C4-2B (cell line): ENCODE measurements around the gene MOV10L1.

Experiments used
- H3K27ac ChIP-seq: fragments of 450-650 bp; 2 replicates; pipeline ENCODE4 v1.5.1; 2017
- CTCF ChIP-seq: fragments of 450-650 bp; conservative IDR thresholded peaks from 2 replicates; pipeline ENCODE4 v1.5.1; 2017; ENCODE audit warnings: mild to moderate bottlenecking
- ZFX ChIP-seq: fragments of 450-650 bp; IDR thresholded peaks from 2 replicates; pipeline ENCODE4 v1.6.1; 2017

Gene MOV10L1

GRCh38 chr22:50114221-50115021 lies 24.6 kb downstream of the MOV10L1 start:
- TF ChIP-seq ZFX = no peak
- TF ChIP-seq CTCF = no peak
- no peak overlapping the region for H3K27ac ChIP-seq

- TF ChIP-seq ZFX (no peak), CTCF (no peak)
- no peak overlapping the region for H3K27ac ChIP-seq
These were observed 25.9 kb downstream of the MOV10L1 start for GRCh38 chr22:50115693-50116092.

GRCh38 chr22:50117168-50117762 lies 27.5 kb downstream of the MOV10L1 start:
- TF ChIP-seq ZFX (no peak), CTCF (no peak)
- H3K27ac ChIP-seq = no peak overlapping the region

- TF ChIP-seq ZFX (no peak), CTCF (no peak)
- H3K27ac ChIP-seq = no peak overlapping the region
These were observed 28.3 kb downstream of the MOV10L1 start for GRCh38 chr22:50118129-50118528.

DNA sequence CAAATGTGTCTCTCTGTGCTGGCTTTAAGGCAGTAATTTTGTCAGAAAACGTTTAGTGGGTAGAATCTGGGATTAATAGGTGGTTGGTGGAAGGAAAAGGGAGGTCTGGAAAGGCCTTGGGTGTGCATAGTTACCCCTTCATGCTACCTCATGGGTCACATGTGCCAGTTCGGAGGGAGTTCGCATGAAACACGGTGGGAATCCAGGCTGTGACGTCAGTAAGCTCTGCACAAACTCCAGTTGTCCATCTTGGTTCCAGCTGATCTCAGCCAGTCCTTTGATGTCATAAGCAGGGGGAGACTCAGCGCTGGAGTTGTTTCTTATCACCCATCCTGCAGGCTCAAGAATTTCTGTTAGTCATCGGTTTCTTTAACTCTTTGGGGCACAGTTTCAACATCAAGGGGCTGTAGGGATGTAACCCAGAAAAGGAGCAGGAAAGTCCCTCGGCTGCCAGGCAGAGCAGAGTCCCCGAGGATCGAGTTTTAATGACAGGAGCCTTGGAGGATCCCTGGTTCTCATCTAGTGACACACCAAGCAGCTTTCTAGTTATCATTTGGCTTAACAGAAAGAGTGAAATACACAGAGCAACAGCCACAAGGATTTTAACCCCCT lies 28.9 kb downstream of the MOV10L1 start:
- TF ChIP-seq ZFX (no peak), CTCF (no peak)
- no peak overlapping the region for H3K27ac ChIP-seq

DNA sequence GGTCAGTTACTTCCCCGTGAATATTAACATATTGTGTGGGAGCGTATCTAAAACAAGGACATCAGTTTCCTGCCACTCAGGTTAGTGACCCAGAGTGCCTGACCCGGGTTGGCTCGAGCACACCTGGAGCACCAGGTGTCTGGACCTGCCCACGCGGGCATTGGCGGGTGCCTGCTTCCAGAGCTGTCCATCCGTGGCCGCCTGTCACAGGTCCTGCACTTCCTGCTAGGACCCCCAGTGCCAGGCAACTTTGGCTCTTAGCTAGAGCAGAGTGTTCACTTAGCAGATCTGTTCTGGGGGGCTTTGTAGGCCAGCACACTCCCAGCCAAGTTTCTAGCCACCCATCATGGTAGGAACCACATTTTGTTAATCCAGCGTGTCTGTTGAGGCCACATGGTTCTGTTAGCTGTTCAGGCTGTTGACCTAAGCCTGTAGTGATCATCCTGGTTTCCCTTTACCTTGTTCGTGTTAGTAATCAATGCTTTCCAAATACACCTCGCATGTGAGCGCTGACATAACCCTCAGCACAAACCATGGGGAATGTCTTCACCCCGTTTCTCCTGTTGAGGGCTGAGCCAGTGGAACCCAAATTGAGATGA lies 29.5 kb downstream of the MOV10L1 start:
- H3K27ac ChIP-seq = no peak overlapping the region
- TF ChIP-seq ZFX (no peak), CTCF (no peak)
